GM12873 (cell line): Measurements from ENCODE around the gene ADAMTS10.

Experiments used
- CTCF ChIP-seq: IDR thresholded peaks from 2 replicates; pipeline ENCODE4 v1.5.1; 2012; ENCODE audit warnings: low read depth, mild to moderate bottlenecking, moderate library complexity, low read length, control low read depth; ENCODE audit not compliant: insufficient read depth; ENCODE audit errors: missing control alignments

The ADAMTS10 gene

GRCh38 chr19:8631425-8631819, 20.9 kb upstream of the ADAMTS10 start:
- no peak for TF ChIP-seq CTCF

GRCh38 chr19:8630796-8631424, 20.4 kb upstream of the ADAMTS10 start:
- TF ChIP-seq CTCF, result no peak

- no peak for TF ChIP-seq CTCF
Measured at GRCh38 chr19:8629996-8630683, 19.6 kb upstream of the ADAMTS10 start, which contains the start of gene NFILZ. Gene NFILZ, plus strand, starts transcription at chr19:8630633. Its CDS starts 46,133 bp downstream, at chr19:8676766.

GRCh38 chr19:8629184-8629583, 18.7 kb upstream of the ADAMTS10 start:
- no peak for TF ChIP-seq CTCF

GRCh38 chr19:8626842-8627241, 16.3 kb upstream of the ADAMTS10 start:
- TF ChIP-seq CTCF, result no peak

- TF ChIP-seq CTCF, result peak; percentile 21
Measured at GRCh38 chr19:8622886-8623285, 12.4 kb upstream of the ADAMTS10 start.

GRCh38 chr19:8618751-8619150, 8.2 kb upstream of the ADAMTS10 start:
- TF ChIP-seq CTCF, result no peak
